Measurements from ENCODE around the gene FKBP9.
"Not testable (repeated sequence)": the region's sequence is repeated elsewhere in the genome, so short reads cannot be mapped to it uniquely, and the experiment has no call there.

FKBP9 gene

GRCh38 chr7:32979246-32979645 lies 22.0 kb downstream of the FKBP9 start:
- not testable (repeated sequence) for H3K9me3 Mint-ChIP-seq (ENCODE audit: low read depth); H3K36me3 Mint-ChIP-seq; H3K27me3 Mint-ChIP-seq; H3K4me3 Mint-ChIP-seq; H3K4me1 Mint-ChIP-seq (ENCODE audit: low read depth); H3K27ac Mint-ChIP-seq

- not testable (repeated sequence) for H3K27ac Mint-ChIP-seq; H3K9me3 Mint-ChIP-seq (ENCODE audit: low read depth); H3K4me3 Mint-ChIP-seq; H3K36me3 Mint-ChIP-seq; H3K4me1 Mint-ChIP-seq (ENCODE audit: low read depth)
- peaks cover 12% of the 10 kb centered on the region for H3K27me3 Mint-ChIP-seq
Measured at GRCh38 chr7:32979902-32980301, 22.7 kb downstream of the FKBP9 start.

GRCh38 chr7:32988148-32988547 lies 30.9 kb downstream of the FKBP9 start:
- Mint-ChIP-seq H3K4me1 (ENCODE audit: low read depth) (peaks cover 27% of the 10 kb centered on the region), H3K27me3 (peaks cover 18% of the 10 kb centered on the region)
- H3K36me3 Mint-ChIP-seq; H3K27ac Mint-ChIP-seq; H3K4me3 Mint-ChIP-seq; H3K9me3 Mint-ChIP-seq (ENCODE audit: low read depth): not testable (repeated sequence)

GRCh38 chr7:32991068-32991585 lies 33.9 kb downstream of the FKBP9 start:
- H3K27ac Mint-ChIP-seq; H3K9me3 Mint-ChIP-seq (ENCODE audit: low read depth); H3K4me3 Mint-ChIP-seq; H3K36me3 Mint-ChIP-seq: not testable (repeated sequence)
- peaks cover 13% of the 10 kb centered on the region for H3K27me3 Mint-ChIP-seq
- H3K4me1 Mint-ChIP-seq (ENCODE audit: low read depth), result peaks cover 30% of the 10 kb centered on the region

GRCh38 chr7:32991975-32992700 lies 34.9 kb downstream of the FKBP9 start:
- not testable (repeated sequence) for H3K9me3 Mint-ChIP-seq (ENCODE audit: low read depth); H3K27ac Mint-ChIP-seq; H3K36me3 Mint-ChIP-seq
- Mint-ChIP-seq H3K27me3 (peaks cover 12% of the 10 kb centered on the region), H3K4me1 (ENCODE audit: low read depth) (peaks cover 30% of the 10 kb centered on the region), H3K4me3 (peak overlapping the region; percentile 20)

- Mint-ChIP-seq H3K27me3 (peaks cover 14% of the 10 kb centered on the region), H3K4me1 (ENCODE audit: low read depth) (peaks cover 31% of the 10 kb centered on the region)
- H3K27ac Mint-ChIP-seq; H3K36me3 Mint-ChIP-seq; H3K9me3 Mint-ChIP-seq (ENCODE audit: low read depth); H3K4me3 Mint-ChIP-seq: not testable (repeated sequence)
Measured at GRCh38 chr7:32992750-32993149, 35.5 kb downstream of the FKBP9 start.

- H3K9me3 Mint-ChIP-seq (ENCODE audit: low read depth); H3K36me3 Mint-ChIP-seq; H3K27ac Mint-ChIP-seq; H3K4me3 Mint-ChIP-seq: not testable (repeated sequence)
- peaks cover 19% of the 10 kb centered on the region for H3K27me3 Mint-ChIP-seq
- H3K4me1 Mint-ChIP-seq (ENCODE audit: low read depth), result peaks cover 14% of the 10 kb centered on the region
Measured at GRCh38 chr7:32997956-32998355, 40.7 kb downstream of the FKBP9 start.

- H3K9me3 Mint-ChIP-seq (ENCODE audit: low read depth); H3K27ac Mint-ChIP-seq; H3K4me3 Mint-ChIP-seq; H3K36me3 Mint-ChIP-seq: not testable (repeated sequence)
- peaks cover 11% of the 10 kb centered on the region for H3K4me1 Mint-ChIP-seq (ENCODE audit: low read depth)
- peaks cover 19% of the 10 kb centered on the region for H3K27me3 Mint-ChIP-seq
Measured at GRCh38 chr7:32998361-32999171, 41.3 kb downstream of the FKBP9 start.

GRCh38 chr7:32999380-32999779 lies 42.1 kb downstream of the FKBP9 start:
- not testable (repeated sequence) for H3K27ac Mint-ChIP-seq; H3K9me3 Mint-ChIP-seq (ENCODE audit: low read depth); H3K4me3 Mint-ChIP-seq; H3K36me3 Mint-ChIP-seq
- Mint-ChIP-seq H3K27me3 (peaks cover 17% of the 10 kb centered on the region), H3K4me1 (ENCODE audit: low read depth) (peaks cover 11% of the 10 kb centered on the region)

GRCh38 chr7:33003111-33003510 lies 45.9 kb downstream of the FKBP9 start:
- not testable (repeated sequence) for H3K36me3 Mint-ChIP-seq; H3K4me3 Mint-ChIP-seq; H3K4me1 Mint-ChIP-seq (ENCODE audit: low read depth); H3K27ac Mint-ChIP-seq; H3K9me3 Mint-ChIP-seq (ENCODE audit: low read depth)
- H3K27me3 Mint-ChIP-seq, result peaks cover 13% of the 10 kb centered on the region

GRCh38 chr7:33004104-33004616 lies 46.9 kb downstream of the FKBP9 start:
- H3K27me3 Mint-ChIP-seq; H3K9me3 Mint-ChIP-seq (ENCODE audit: low read depth); H3K27ac Mint-ChIP-seq; H3K4me1 Mint-ChIP-seq (ENCODE audit: low read depth); H3K4me3 Mint-ChIP-seq; H3K36me3 Mint-ChIP-seq: not testable (repeated sequence)

- not testable (repeated sequence) for H3K4me3 Mint-ChIP-seq; H3K36me3 Mint-ChIP-seq; H3K4me1 Mint-ChIP-seq (ENCODE audit: low read depth); H3K27ac Mint-ChIP-seq; H3K9me3 Mint-ChIP-seq (ENCODE audit: low read depth); H3K27me3 Mint-ChIP-seq
Measured at GRCh38 chr7:33005193-33005592, 48.0 kb downstream of the FKBP9 start.

- H3K27ac Mint-ChIP-seq; H3K36me3 Mint-ChIP-seq; H3K9me3 Mint-ChIP-seq (ENCODE audit: low read depth): not testable (repeated sequence)
Measured at GRCh38 chr7:33005690-33006089, 48.5 kb downstream of the FKBP9 start.

GRCh38 chr7:33009734-33010133 lies 52.5 kb downstream of the FKBP9 start:
- H3K4me1 Mint-ChIP-seq (ENCODE audit: low read depth), result no peaks in the 10 kb centered on the region
- H3K27ac Mint-ChIP-seq, result no peak overlapping the region
- no peak overlapping the region for H3K4me3 Mint-ChIP-seq
- no peaks in the 10 kb centered on the region for H3K27me3 Mint-ChIP-seq
- no peaks in the 10 kb centered on the region for H3K9me3 Mint-ChIP-seq (ENCODE audit: low read depth)
- H3K36me3 Mint-ChIP-seq, result peaks cover 11% of the 10 kb centered on the region

More at GRCh38 chr7:33005690-33006089, 48.5 kb downstream of the FKBP9 start:
- H3K4me3 Mint-ChIP-seq; H3K4me1 Mint-ChIP-seq (ENCODE audit: low read depth); H3K27me3 Mint-ChIP-seq: not testable (repeated sequence)

- H3K9me3 Mint-ChIP-seq (ENCODE audit: low read depth), result no peaks in the 10 kb centered on the region
- H3K4me3 Mint-ChIP-seq, result no peak overlapping the region
- H3K36me3 Mint-ChIP-seq, result peaks cover 11% of the 10 kb centered on the region
- no peaks in the 10 kb centered on the region for H3K4me1 Mint-ChIP-seq (ENCODE audit: low read depth)
- H3K27ac Mint-ChIP-seq, result no peak overlapping the region
- H3K27me3 Mint-ChIP-seq, result no peaks in the 10 kb centered on the region
Measured at GRCh38 chr7:33012364-33012763, 55.1 kb downstream of the FKBP9 start.
